Ramos (cell line): Measurements from ENCODE around the gene BEAN1.

Experiments used
- in situ Hi-C: fragments of 300-500 bp; cut with MboI; formaldehyde crosslinking; loops from one replicate; pipeline ENCODE4 v1.14.3; 2022; ENCODE audit warnings: low sequenced_read_pairs; ENCODE audit not compliant: unreplicated experiment

Gene BEAN1

GRCh38 chr16:66427036-66427860 is at the start of gene BEAN1:
TSS of gene BEAN1 (plus strand) at chr16:66427295. CDS start at chr16:66437677, 10,382 bp downstream.
- in situ Hi-C loops: no loop called here

GRCh38 chr16:66377324-66377723 is 49.8 kb upstream of the BEAN1 start:
- in situ Hi-C loops: no loop called here

GRCh38 chr16:66378741-66379570 is 48.1 kb upstream of the BEAN1 start:
- in situ Hi-C loops: no loop called here

GRCh38 chr16:66379571-66379941 is 47.5 kb upstream of the BEAN1 start:
- in situ Hi-C loops: no loop called here

GRCh38 chr16:66380421-66380820 is 46.7 kb upstream of the BEAN1 start:
- in situ Hi-C loops: no loop called here

GRCh38 chr16:66381585-66382170 is 45.4 kb upstream of the BEAN1 start:
- in situ Hi-C loops: no loop called here

GRCh38 chr16:66382171-66382965 is 44.7 kb upstream of the BEAN1 start:
- in situ Hi-C loops: no loop called here

GRCh38 chr16:66382966-66383299 is 44.2 kb upstream of the BEAN1 start:
- in situ Hi-C loops: no loop called here

- in situ Hi-C loops: no loop called here
Observed at GRCh38 chr16:66383551-66383950, 43.5 kb upstream of the BEAN1 start.

- in situ Hi-C loops: no loop called here
Observed at GRCh38 chr16:66385415-66385814, 41.7 kb upstream of the BEAN1 start.

GRCh38 chr16:66386629-66387622 is 40.2 kb upstream of the BEAN1 start:
- in situ Hi-C loops: no loop called here

- in situ Hi-C loops: no loop called here
Observed at GRCh38 chr16:66387817-66388332, 39.2 kb upstream of the BEAN1 start.

- in situ Hi-C loops: no loop called here
Observed at GRCh38 chr16:66388350-66389139, 38.5 kb upstream of the BEAN1 start.

GRCh38 chr16:66389256-66390176 is 37.6 kb upstream of the BEAN1 start:
- in situ Hi-C loops: no loop called here

- in situ Hi-C loops: no loop called here
Observed at GRCh38 chr16:66390346-66391108, 36.6 kb upstream of the BEAN1 start.
